COR-L47 (cell line): ENCODE results near the gene PIK3CG.
"Not testable (repeated sequence)": the region's sequence is repeated elsewhere in the genome, so short reads cannot be mapped to it uniquely, and the experiment has no call there.

Experiments
- DNase-seq: peaks from one replicate; lab custom pipeline; 2025; lab: John Stamatoyannopoulos, UW

Gene PIK3CG

GRCh38 chr7:106938803-106939202 is 73.7 kb downstream of the PIK3CG start:
- no peak for DNase-seq

GRCh38 chr7:106944035-106944665 is 79.1 kb downstream of the PIK3CG start:
- no peak for DNase-seq

- DNase-seq, result peak; percentile 78
Observed at GRCh38 chr7:106947244-106947728, 82.2 kb downstream of the PIK3CG start.

- DNase-seq, result no peak
Observed at GRCh38 chr7:106952001-106952657, 87.0 kb downstream of the PIK3CG start.

GRCh38 chr7:106952658-106953231 is 87.7 kb downstream of the PIK3CG start:
- DNase-seq, result no peak

GRCh38 chr7:106954840-106955239 is 89.8 kb downstream of the PIK3CG start:
- DNase-seq, result no peak

- DNase-seq, result not testable (repeated sequence)
Observed at GRCh38 chr7:106955857-106956256, 90.8 kb downstream of the PIK3CG start.
